GM23338 (cell line): ENCODE measurements around the gene COL4A1. TPM values are rescaled to one million over a fixed set of nuclear protein-coding genes. Genes with fewer than 3 reads are reported as not detected.

Experiments used
- ATAC-seq: fragments of 200-7000 bp; cut with Tn5 transposase; 3 replicates; pipeline ENCODE4 v1.9.1; 2020
- DNase-seq: peaks from one replicate; pipeline ENCODE4 v3.0.0-alpha.2; 2015; ENCODE audit warnings: low spot score
- H2AFZ ChIP-seq: fragments of 200-600 bp; sonication (generic); 2 replicates; pipeline ENCODE4 v1.8.0; 2016; ENCODE audit warnings: antibody characterized with exemption, mild to moderate bottlenecking, moderate library complexity
- H3F3A ChIP-seq: fragments of 200-600 bp; sonication (generic); replicated peaks from 2 replicates; pipeline ENCODE4 v1.8.0; 2017; ENCODE audit warnings: antibody characterized with exemption, mixed run types, low read depth
- H3K27ac ChIP-seq: fragments of 200-600 bp; sonication (generic); 2 replicates; pipeline ENCODE4 v1.6.1; 2016; ENCODE audit warnings: low read depth
- H3K27me3 ChIP-seq: fragments of 200-600 bp; sonication (generic); 2 replicates; pipeline ENCODE4 v1.8.0; 2016; ENCODE audit warnings: mild to moderate bottlenecking, mixed run types, moderate library complexity; ENCODE audit not compliant: insufficient read depth
- H3K36me3 ChIP-seq: fragments of 200-600 bp; sonication (generic); 2 replicates; pipeline ENCODE4 v1.8.0; 2016; ENCODE audit warnings: mild to moderate bottlenecking; ENCODE audit not compliant: insufficient read depth
- H3K4me1 ChIP-seq: fragments of 200-600 bp; sonication (generic); 2 replicates; pipeline ENCODE4 v1.8.0; 2016; ENCODE audit warnings: mild to moderate bottlenecking, moderate library complexity; ENCODE audit not compliant: insufficient read depth
- H3K4me2 ChIP-seq: fragments of 200-600 bp; sonication (generic); 2 replicates; pipeline ENCODE4 v1.7.1; 2017; ENCODE audit warnings: mixed run types
- H3K4me3 ChIP-seq: fragments of 200-600 bp; sonication (generic); 2 replicates; pipeline ENCODE4 v1.6.1; 2016; ENCODE audit warnings: mixed run types
- H3K79me2 ChIP-seq: fragments of 200-600 bp; sonication (generic); replicated peaks from 2 replicates; pipeline ENCODE4 v1.8.0; 2017; ENCODE audit warnings: mild to moderate bottlenecking; ENCODE audit not compliant: insufficient read depth
- H3K9me2 ChIP-seq: fragments of 200-600 bp; sonication (generic); 2 replicates; pipeline ENCODE4 v1.8.0; 2017; ENCODE audit not compliant: insufficient read depth
- H4K20me1 ChIP-seq: fragments of 200-600 bp; sonication (generic); replicated peaks from 2 replicates; pipeline ENCODE4 v1.8.0; 2017; ENCODE audit warnings: mild to moderate bottlenecking; ENCODE audit not compliant: insufficient read depth
- H3K27ac Mint-ChIP-seq: 2 replicates; pipeline ENCODE4 v1.8.0; 2020; ENCODE audit warnings: inconsistent platforms, mild to moderate bottlenecking, moderate library complexity, mixed read lengths
- H3K27me3 Mint-ChIP-seq: 3 replicates; pipeline ENCODE4 v1.8.0; 2022; ENCODE audit warnings: low read depth, mild to moderate bottlenecking, moderate library complexity, mixed read lengths, inconsistent platforms; ENCODE audit not compliant: insufficient read depth, poor library complexity
- H3K36me3 Mint-ChIP-seq: 3 replicates; pipeline ENCODE4 v1.8.0; 2021; ENCODE audit warnings: low read depth, mild to moderate bottlenecking, inconsistent platforms, moderate library complexity, mixed read lengths
- H3K4me1 Mint-ChIP-seq: 3 replicates; pipeline ENCODE4 v1.8.0; 2020; ENCODE audit warnings: mild to moderate bottlenecking, inconsistent platforms, mixed read lengths
- H3K4me3 Mint-ChIP-seq: 3 replicates; pipeline ENCODE4 v1.8.0; 2021; ENCODE audit warnings: moderate library complexity, mild to moderate bottlenecking, inconsistent platforms, mixed read lengths
- H3K9me3 Mint-ChIP-seq: 3 replicates; pipeline ENCODE4 v1.8.0; 2020; ENCODE audit warnings: moderate library complexity, mild to moderate bottlenecking, inconsistent platforms, mixed read lengths
- EZH2phosphoT487 ChIP-seq: fragments of 200-600 bp; sonication (generic); IDR thresholded peaks from one replicate; pipeline ENCODE4 v1.8.1; 2018; ENCODE audit warnings: antibody characterized with exemption; ENCODE audit not compliant: unreplicated experiment
- NANOG ChIP-seq: IDR thresholded peaks from 2 replicates; pipeline ENCODE4 v1.6.1; 2016; ENCODE audit warnings: antibody characterized with exemption, borderline replicate concordance
- polyA plus RNA-seq: library from polyadenylated mRNA; unstranded; fragments of >200 nt; fragmentation: Nextera tagmentation; extraction: Ambion mirVana; gene quantifications from 2 replicates; pipeline ENCODE4 v1.2.1, GENCODE V29; 2016
- total RNA-seq: library from RNA; depleted of rRNA; stranded (reverse); fragments of >200 nt; shearing (Covaris generic); gene quantifications from 2 replicates; pipeline ENCODE4 v1.2.3, GENCODE V29; 2014
- TF ChIP-seq, protein P1 (sequence below): fragments of 250-450 bp; sonication (Bioruptor Pico); IDR thresholded peaks from 2 replicates; pipeline ENCODE4 v1.5.0; 2020; ENCODE audit warnings: mild to moderate bottlenecking, moderate library complexity
- TF ChIP-seq, protein P2 (sequence below): IDR thresholded peaks from one replicate; pipeline ENCODE4 v1.6.1; 2018; ENCODE audit warnings: antibody characterized with exemption; ENCODE audit not compliant: unreplicated experiment

The COL4A1 gene
- total and polyA plus RNA-seq, 2 experiments from 2014 or later: 39.1 to 110 TPM

DNA sequence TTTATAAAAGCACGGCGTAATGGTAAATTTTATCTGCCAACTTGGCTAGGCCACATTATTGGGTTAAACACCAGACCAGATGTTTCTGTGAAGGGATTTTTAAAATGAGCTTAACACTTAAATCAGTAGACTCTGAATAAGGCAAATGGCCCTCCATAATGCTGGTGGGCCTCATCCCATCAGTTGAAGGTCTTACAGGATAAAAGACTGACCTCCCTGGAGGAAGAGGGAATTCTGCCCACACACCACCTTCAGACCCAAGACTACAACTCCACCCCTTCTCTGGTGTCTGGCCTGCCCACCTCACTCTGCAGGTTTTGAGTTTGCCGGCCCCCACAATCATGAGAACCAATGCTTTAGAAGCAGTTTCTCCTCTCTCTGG is 96.4 kb downstream of the COL4A1 start (continued):
- TF ChIP-seq, protein P1, sequence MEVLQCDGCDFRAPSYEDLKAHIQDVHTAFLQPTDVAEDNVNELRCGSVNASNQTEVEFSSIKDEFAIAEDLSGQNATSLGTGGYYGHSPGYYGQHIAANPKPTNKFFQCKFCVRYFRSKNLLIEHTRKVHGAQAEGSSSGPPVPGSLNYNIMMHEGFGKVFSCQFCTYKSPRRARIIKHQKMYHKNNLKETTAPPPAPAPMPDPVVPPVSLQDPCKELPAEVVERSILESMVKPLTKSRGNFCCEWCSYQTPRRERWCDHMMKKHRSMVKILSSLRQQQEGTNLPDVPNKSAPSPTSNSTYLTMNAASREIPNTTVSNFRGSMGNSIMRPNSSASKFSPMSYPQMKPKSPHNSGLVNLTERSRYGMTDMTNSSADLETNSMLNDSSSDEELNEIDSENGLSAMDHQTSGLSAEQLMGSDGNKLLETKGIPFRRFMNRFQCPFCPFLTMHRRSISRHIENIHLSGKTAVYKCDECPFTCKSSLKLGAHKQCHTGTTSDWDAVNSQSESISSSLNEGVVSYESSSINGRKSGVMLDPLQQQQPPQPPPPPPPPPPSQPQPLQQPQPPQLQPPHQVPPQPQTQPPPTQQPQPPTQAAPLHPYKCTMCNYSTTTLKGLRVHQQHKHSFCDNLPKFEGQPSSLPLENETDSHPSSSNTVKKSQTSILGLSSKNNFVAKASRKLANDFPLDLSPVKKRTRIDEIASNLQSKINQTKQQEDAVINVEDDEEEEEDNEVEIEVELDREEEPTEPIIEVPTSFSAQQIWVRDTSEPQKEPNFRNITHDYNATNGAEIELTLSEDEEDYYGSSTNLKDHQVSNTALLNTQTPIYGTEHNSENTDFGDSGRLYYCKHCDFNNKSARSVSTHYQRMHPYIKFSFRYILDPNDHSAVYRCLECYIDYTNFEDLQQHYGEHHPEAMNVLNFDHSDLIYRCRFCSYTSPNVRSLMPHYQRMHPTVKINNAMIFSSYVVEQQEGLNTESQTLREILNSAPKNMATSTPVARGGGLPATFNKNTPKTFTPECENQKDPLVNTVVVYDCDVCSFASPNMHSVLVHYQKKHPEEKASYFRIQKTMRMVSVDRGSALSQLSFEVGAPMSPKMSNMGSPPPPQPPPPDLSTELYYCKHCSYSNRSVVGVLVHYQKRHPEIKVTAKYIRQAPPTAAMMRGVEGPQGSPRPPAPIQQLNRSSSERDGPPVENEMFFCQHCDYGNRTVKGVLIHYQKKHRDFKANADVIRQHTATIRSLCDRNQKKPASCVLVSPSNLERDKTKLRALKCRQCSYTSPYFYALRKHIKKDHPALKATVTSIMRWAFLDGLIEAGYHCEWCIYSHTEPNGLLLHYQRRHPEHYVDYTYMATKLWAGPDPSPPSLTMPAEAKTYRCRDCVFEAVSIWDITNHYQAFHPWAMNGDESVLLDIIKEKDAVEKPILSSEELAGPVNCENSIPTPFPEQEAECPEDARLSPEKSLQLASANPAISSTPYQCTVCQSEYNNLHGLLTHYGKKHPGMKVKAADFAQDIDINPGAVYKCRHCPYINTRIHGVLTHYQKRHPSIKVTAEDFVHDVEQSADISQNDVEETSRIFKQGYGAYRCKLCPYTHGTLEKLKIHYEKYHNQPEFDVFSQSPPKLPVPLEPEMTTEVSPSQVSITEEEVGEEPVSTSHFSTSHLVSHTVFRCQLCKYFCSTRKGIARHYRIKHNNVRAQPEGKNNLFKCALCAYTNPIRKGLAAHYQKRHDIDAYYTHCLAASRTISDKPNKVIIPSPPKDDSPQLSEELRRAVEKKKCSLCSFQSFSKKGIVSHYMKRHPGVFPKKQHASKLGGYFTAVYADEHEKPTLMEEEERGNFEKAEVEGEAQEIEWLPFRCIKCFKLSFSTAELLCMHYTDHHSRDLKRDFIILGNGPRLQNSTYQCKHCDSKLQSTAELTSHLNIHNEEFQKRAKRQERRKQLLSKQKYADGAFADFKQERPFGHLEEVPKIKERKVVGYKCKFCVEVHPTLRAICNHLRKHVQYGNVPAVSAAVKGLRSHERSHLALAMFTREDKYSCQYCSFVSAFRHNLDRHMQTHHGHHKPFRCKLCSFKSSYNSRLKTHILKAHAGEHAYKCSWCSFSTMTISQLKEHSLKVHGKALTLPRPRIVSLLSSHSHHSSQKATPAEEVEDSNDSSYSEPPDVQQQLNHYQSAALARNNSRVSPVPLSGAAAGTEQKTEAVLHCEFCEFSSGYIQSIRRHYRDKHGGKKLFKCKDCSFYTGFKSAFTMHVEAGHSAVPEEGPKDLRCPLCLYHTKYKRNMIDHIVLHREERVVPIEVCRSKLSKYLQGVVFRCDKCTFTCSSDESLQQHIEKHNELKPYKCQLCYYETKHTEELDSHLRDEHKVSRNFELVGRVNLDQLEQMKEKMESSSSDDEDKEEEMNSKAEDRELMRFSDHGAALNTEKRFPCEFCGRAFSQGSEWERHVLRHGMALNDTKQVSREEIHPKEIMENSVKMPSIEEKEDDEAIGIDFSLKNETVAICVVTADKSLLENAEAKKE (CRISPR knock-in tag): no peak
- TF ChIP-seq, protein P2, sequence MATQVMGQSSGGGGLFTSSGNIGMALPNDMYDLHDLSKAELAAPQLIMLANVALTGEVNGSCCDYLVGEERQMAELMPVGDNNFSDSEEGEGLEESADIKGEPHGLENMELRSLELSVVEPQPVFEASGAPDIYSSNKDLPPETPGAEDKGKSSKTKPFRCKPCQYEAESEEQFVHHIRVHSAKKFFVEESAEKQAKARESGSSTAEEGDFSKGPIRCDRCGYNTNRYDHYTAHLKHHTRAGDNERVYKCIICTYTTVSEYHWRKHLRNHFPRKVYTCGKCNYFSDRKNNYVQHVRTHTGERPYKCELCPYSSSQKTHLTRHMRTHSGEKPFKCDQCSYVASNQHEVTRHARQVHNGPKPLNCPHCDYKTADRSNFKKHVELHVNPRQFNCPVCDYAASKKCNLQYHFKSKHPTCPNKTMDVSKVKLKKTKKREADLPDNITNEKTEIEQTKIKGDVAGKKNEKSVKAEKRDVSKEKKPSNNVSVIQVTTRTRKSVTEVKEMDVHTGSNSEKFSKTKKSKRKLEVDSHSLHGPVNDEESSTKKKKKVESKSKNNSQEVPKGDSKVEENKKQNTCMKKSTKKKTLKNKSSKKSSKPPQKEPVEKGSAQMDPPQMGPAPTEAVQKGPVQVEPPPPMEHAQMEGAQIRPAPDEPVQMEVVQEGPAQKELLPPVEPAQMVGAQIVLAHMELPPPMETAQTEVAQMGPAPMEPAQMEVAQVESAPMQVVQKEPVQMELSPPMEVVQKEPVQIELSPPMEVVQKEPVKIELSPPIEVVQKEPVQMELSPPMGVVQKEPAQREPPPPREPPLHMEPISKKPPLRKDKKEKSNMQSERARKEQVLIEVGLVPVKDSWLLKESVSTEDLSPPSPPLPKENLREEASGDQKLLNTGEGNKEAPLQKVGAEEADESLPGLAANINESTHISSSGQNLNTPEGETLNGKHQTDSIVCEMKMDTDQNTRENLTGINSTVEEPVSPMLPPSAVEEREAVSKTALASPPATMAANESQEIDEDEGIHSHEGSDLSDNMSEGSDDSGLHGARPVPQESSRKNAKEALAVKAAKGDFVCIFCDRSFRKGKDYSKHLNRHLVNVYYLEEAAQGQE: no peak

DNA sequence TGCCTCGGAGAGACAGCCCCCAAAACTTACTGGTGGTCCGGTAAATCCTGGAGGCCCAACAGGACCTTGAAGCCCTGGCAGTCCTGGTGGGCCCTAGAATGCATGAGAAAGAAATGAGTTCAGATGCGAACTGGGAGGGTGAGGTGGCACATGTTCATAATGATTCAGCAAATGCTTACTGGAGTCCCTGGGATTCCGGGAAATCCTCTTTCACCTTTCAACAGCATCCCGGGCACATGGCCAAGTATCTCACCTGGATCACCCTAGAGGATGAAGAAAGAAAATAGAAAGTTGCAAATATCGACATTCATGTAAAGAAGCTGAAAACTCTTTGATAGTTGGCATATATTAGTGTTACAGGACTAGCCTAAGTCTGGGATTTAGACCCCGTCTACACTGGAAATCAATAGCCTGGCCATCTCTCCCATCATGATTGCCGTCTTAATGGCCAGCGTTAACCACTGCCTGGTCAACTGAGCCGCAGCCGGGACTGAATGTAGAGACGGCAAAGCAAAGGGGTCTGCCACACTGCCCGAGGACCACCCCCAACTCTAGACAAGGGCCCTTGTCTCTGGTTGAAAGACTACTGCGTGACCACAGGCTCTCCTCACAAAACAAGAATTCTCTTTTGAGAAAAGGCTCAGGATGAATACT is 96.9 kb downstream of the COL4A1 start:
- no peaks in the 10 kb centered on the region for H3K9me2 ChIP-seq
- no peak overlapping the region for H3K27ac ChIP-seq
- DNase-seq (no peak), ATAC-seq (no peak)
- 0 out of 2 replicates have a peak, but pooled peaks cover 4% of the 10 kb centered on the region for H3K4me1 ChIP-seq
- H3K27me3 Mint-ChIP-seq: peaks cover 5% of the 10 kb centered on the region
- no peaks in the 10 kb centered on the region; the same call in 2 of the 3 replicates for H3K36me3 Mint-ChIP-seq
- H2AFZ ChIP-seq: no peak overlapping the region
- H3K27ac Mint-ChIP-seq: peak overlapping the region; percentile 40; the same call in 1 of the 2 replicates
- H3K36me3 ChIP-seq: 0 out of 2 replicates have a peak, but pooled peaks cover 7% of the 10 kb centered on the region
- H3K4me1 Mint-ChIP-seq: peaks cover 7% of the 10 kb centered on the region; the same call in 1 of the 3 replicates
- no peaks in the 10 kb centered on the region for H3K27me3 ChIP-seq
- no peaks in the 10 kb centered on the region for H3F3A ChIP-seq
- no peaks in the 10 kb centered on the region for H3K9me3 Mint-ChIP-seq
- H3K4me3 Mint-ChIP-seq: no peak overlapping the region
- H3K79me2 ChIP-seq: no peaks in the 10 kb centered on the region; the same call in 1 of the 2 replicates
- no peak overlapping the region for H3K4me2 ChIP-seq
- no peak overlapping the region for H3K4me3 ChIP-seq
- H4K20me1 ChIP-seq: no peaks in the 10 kb centered on the region
- no peak for TF ChIP-seq EZH2phosphoT487
- TF ChIP-seq NANOG: no peak
- TF ChIP-seq, protein P1 (CRISPR knock-in tag): no peak
